A673 (cell line): ENCODE results near the gene TTYH1. TPM values are rescaled to one million over a fixed set of nuclear protein-coding genes. Genes with fewer than 3 reads are reported as not detected.

Experiments used
- BruUV-seq: library from RNA; stranded (reverse); fragments of 400-500 nt; replicated peaks from 2 replicates; lab custom pipeline; 2021; lab: Mats Ljungman, UMichigan
- CTCF ChIA-PET: fragments of 300-600 bp; sonication (Branson Sonifier 250); formaldehyde crosslinking; loops from one replicate; lab custom pipeline; 2022; ENCODE audit warnings: antibody characterized with exemption; lab: Charles Lee
- POLR2A ChIA-PET: fragments of 300-600 bp; sonication (Branson Sonifier 250); formaldehyde crosslinking; loops from one replicate; lab custom pipeline; 2022; ENCODE audit warnings: antibody characterized with exemption; ENCODE audit not compliant: low non-redundant PET; lab: Charles Lee
- DNase-seq: peaks from one replicate; pipeline ENCODE4 v3.0.0-alpha.2; 2015; ENCODE audit warnings: low spot score
- H3K27ac ChIP-seq: fragments of 200-600 bp; sonication (generic); 2 replicates; pipeline ENCODE4 v1.5.1; 2016; ENCODE audit warnings: mixed run types, low read depth, mild to moderate bottlenecking, mixed read lengths, antibody characterized with exemption, low read length; ENCODE audit not compliant: poor library complexity, severe bottlenecking
- H3K27me3 ChIP-seq: fragments of 200-600 bp; sonication (generic); replicated peaks from 2 replicates; pipeline ENCODE4 v1.6.1; 2017; ENCODE audit warnings: mixed run types, low read depth, mild to moderate bottlenecking, mixed read lengths, antibody characterized with exemption, low read length; ENCODE audit not compliant: insufficient read depth, poor library complexity
- H3K36me3 ChIP-seq: fragments of 200-600 bp; sonication (generic); 2 replicates; pipeline ENCODE4 v1.6.1; 2016; ENCODE audit warnings: mixed run types, mild to moderate bottlenecking, mixed read lengths, antibody characterized with exemption, low read length; ENCODE audit not compliant: insufficient read depth, poor library complexity, severe bottlenecking
- H3K4me1 ChIP-seq: fragments of 200-600 bp; sonication (generic); 2 replicates; pipeline ENCODE4 v1.6.1; 2017; ENCODE audit warnings: mixed run types, mild to moderate bottlenecking, mixed read lengths, antibody characterized with exemption, low read length; ENCODE audit not compliant: insufficient read depth, poor library complexity, severe bottlenecking
- H3K4me3 ChIP-seq: fragments of 200-600 bp; sonication (generic); 2 replicates; pipeline ENCODE4 v1.5.1; 2016; ENCODE audit warnings: low read depth, mixed run types, mild to moderate bottlenecking, mixed read lengths, low read length; ENCODE audit not compliant: poor library complexity, severe bottlenecking
- H3K9me3 ChIP-seq: fragments of 200-600 bp; sonication (generic); 2 replicates; pipeline ENCODE4 v1.6.1; 2016; ENCODE audit warnings: mixed run types, low read depth, mild to moderate bottlenecking, mixed read lengths, antibody characterized with exemption, low read length; ENCODE audit not compliant: poor library complexity, severe bottlenecking
- EZH2 ChIP-seq: fragments of 200-600 bp; sonication (generic); IDR thresholded peaks from 2 replicates; pipeline ENCODE4 v1.6.1; 2017; ENCODE audit warnings: borderline replicate concordance, low read depth, mild to moderate bottlenecking, mixed read lengths, antibody characterized with exemption, low read length; ENCODE audit not compliant: poor library complexity, severe bottlenecking
- intact Hi-C: fragments of 100-400 bp; cut with micrococcal nuclease; formaldehyde crosslinking; loops from one replicate; pipeline ENCODE4 v1.10.0; 2022; ENCODE audit not compliant: unreplicated experiment
- total RNA-seq: library from RNA; stranded (reverse); gene quantifications from 2 replicates; pipeline ENCODE4 v1.2.3, GENCODE V29; 2021
- TF ChIP-seq, protein P1 (sequence below): fragments of 300-800, 200-600 bp; sonication (generic); conservative IDR thresholded peaks from 2 replicates; pipeline ENCODE4 v1.5.1; 2017; ENCODE audit warnings: low read depth, mild to moderate bottlenecking, antibody characterized with exemption, low read length, moderate library complexity, mixed read lengths

TTYH1 gene
- total RNA-seq, 1 experiment from 2014 or later, result 3.0 TPM

DNA sequence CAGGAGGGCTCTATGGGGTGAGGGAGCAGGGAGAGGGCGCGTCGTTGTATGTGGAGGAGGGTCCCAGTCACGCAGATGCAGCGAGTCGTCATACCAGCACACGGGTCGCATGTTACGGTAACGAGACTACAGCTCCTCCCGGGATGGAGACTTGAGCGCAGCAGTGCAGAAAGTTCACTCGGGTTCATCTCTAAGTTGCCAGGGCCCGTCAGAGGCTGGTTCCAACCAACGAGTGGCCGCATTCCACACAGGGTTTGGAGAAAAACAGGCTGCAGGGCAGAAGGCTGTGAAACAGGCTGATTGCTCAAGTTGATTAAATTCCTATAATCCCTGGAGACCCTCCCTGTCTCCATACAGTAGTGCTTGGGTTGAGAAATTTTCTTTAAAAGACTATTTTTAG lies 21.9 kb upstream of the TTYH1 start:
- H3K27me3 ChIP-seq, result peaks cover 10% of the 10 kb centered on the region
- H3K36me3 ChIP-seq, result no peaks in the 10 kb centered on the region

GRCh38 chr19:54395685-54396084 lies 19.6 kb upstream of the TTYH1 start:
- intact Hi-C loops, result no loop called here
- Histone ChIP-seq H3K9me3 (no peaks in the 10 kb centered on the region), H3K4me3 (no peak overlapping the region), H3K27me3 (peaks cover 3% of the 10 kb centered on the region), H3K4me1 (peaks cover 6% of the 10 kb centered on the region), H3K27ac (no peak overlapping the region), H3K36me3 (no peaks in the 10 kb centered on the region)
- TF ChIP-seq, protein P1, sequence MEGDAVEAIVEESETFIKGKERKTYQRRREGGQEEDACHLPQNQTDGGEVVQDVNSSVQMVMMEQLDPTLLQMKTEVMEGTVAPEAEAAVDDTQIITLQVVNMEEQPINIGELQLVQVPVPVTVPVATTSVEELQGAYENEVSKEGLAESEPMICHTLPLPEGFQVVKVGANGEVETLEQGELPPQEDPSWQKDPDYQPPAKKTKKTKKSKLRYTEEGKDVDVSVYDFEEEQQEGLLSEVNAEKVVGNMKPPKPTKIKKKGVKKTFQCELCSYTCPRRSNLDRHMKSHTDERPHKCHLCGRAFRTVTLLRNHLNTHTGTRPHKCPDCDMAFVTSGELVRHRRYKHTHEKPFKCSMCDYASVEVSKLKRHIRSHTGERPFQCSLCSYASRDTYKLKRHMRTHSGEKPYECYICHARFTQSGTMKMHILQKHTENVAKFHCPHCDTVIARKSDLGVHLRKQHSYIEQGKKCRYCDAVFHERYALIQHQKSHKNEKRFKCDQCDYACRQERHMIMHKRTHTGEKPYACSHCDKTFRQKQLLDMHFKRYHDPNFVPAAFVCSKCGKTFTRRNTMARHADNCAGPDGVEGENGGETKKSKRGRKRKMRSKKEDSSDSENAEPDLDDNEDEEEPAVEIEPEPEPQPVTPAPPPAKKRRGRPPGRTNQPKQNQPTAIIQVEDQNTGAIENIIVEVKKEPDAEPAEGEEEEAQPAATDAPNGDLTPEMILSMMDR, result no peak
- no peak for TF ChIP-seq EZH2
- DNase-seq, result no peak
- POLR2A ChIA-PET, result no interaction called here
- BruUV-seq, result no TSS peak
- CTCF ChIA-PET, result no interaction called here

More for the DNA sequence above, 21.9 kb upstream of the TTYH1 start:
- TF ChIP-seq EZH2, result no peak
- TF ChIP-seq, protein P1, result no peak
- no peak overlapping the region for H3K27ac ChIP-seq
- H3K4me1 ChIP-seq, result peaks cover 6% of the 10 kb centered on the region
- BruUV-seq, result no TSS peak
- ChIA-PET CTCF (no interaction called here), POLR2A (no interaction called here)
- DNase-seq, result no peak
- intact Hi-C loops, result no loop called here
- no peaks in the 10 kb centered on the region for H3K9me3 ChIP-seq
- no peak overlapping the region for H3K4me3 ChIP-seq

- POLR2A ChIA-PET, result no interaction called here
- H3K36me3 ChIP-seq, result no peaks in the 10 kb centered on the region
- CTCF ChIA-PET, result no interaction called here
- no peaks in the 10 kb centered on the region for H3K4me1 ChIP-seq
- intact Hi-C loops, result no loop called here
- H3K27me3 ChIP-seq, result no peaks in the 10 kb centered on the region
- no peak for DNase-seq
- BruUV-seq, result no TSS peak
- no peak overlapping the region for H3K4me3 ChIP-seq
- H3K9me3 ChIP-seq, result no peaks in the 10 kb centered on the region
- TF ChIP-seq, protein P1, result no peak
- TF ChIP-seq EZH2, result no peak
- H3K27ac ChIP-seq, result no peak overlapping the region
These were observed 16.1 kb upstream of the TTYH1 start for GRCh38 chr19:54399189-54399588.
